ENCODE data around the gene YDJC.
"Not testable (repeated sequence)": the region's sequence is repeated elsewhere in the genome, so short reads cannot be mapped to it uniquely, and the experiment has no call there.

The YDJC gene

GRCh38 chr22:21603973-21604372 lies 25.8 kb downstream of the YDJC start:
- DNase-seq = no peak

GRCh38 chr22:21602579-21602978 lies 27.2 kb downstream of the YDJC start:
- DNase-seq = no peak

- no peak for DNase-seq
These were observed 30.5 kb downstream of the YDJC start for GRCh38 chr22:21599053-21599893.

- no peak for DNase-seq
These were observed 31.5 kb downstream of the YDJC start for GRCh38 chr22:21598302-21598701.

GRCh38 chr22:21596356-21597135 lies 33.3 kb downstream of the YDJC start:
- DNase-seq = not testable (repeated sequence)

- DNase-seq = no peak
These were observed 34.9 kb downstream of the YDJC start for GRCh38 chr22:21594865-21595452.

GRCh38 chr22:21593406-21594232 lies 36.2 kb downstream of the YDJC start:
- no peak for DNase-seq

GRCh38 chr22:21592422-21592821 lies 37.4 kb downstream of the YDJC start:
- no peak for DNase-seq

GRCh38 chr22:21591695-21592094 lies 38.1 kb downstream of the YDJC start:
- DNase-seq = no peak

- peak in 1 of 2 donors; percentile 19 for DNase-seq
These were observed 38.8 kb downstream of the YDJC start for GRCh38 chr22:21590809-21591641.

GRCh38 chr22:21589396-21589795 lies 40.4 kb downstream of the YDJC start:
- DNase-seq = no peak

- DNase-seq = peak in 1 of 2 donors; percentile 20
These were observed 41.8 kb downstream of the YDJC start for GRCh38 chr22:21587803-21588611.

- no peak for DNase-seq
These were observed 44.4 kb downstream of the YDJC start for GRCh38 chr22:21585389-21585788.

GRCh38 chr22:21582801-21583740 lies 46.8 kb downstream of the YDJC start:
- no peak for DNase-seq

GRCh38 chr22:21581009-21581713 lies 48.7 kb downstream of the YDJC start:
- DNase-seq = not testable (repeated sequence)

- not testable (repeated sequence) for DNase-seq
These were observed 49.2 kb downstream of the YDJC start for GRCh38 chr22:21580623-21581007.

GRCh38 chr22:21579474-21579851 lies 50.4 kb downstream of the YDJC start:
- no peak for DNase-seq
